ENCODE data around the gene CCDC175.

Gene CCDC175

DNA sequence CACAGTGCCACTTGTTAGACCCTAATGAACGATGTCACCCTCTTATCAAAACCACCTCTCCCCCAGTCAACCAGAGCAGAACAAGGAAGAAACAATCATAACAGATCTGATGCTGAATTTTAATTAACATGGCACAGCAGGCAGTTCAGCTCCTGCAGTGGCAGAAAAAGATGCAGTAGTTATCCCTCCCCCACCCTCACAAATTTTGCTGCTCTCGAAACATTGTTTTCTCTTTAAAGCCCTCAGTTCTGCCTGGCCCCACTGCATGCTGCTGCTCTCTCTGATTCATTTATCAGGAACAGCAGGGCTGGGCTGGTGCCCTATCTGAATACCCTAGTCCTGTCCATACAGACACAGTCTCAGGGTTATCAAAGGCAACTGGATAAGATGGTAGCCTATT, 12.2 kb downstream of the CCDC175 start:
- no peak overlapping the region for H3K4me3 ChIP-seq (ENCODE audit: low read depth, low read length)
- ChIA-PET POLR2A (no interaction called here), CTCF (interaction anchor here (5.4 kb wide), 1 partner anchor 13 kb away, joined by 34 read pairs; the partner anchor contains the start of gene CCDC175)
- DNase-seq (ENCODE audit: low read depth, low spot score): no peak
- TF ChIP-seq, protein P1, sequence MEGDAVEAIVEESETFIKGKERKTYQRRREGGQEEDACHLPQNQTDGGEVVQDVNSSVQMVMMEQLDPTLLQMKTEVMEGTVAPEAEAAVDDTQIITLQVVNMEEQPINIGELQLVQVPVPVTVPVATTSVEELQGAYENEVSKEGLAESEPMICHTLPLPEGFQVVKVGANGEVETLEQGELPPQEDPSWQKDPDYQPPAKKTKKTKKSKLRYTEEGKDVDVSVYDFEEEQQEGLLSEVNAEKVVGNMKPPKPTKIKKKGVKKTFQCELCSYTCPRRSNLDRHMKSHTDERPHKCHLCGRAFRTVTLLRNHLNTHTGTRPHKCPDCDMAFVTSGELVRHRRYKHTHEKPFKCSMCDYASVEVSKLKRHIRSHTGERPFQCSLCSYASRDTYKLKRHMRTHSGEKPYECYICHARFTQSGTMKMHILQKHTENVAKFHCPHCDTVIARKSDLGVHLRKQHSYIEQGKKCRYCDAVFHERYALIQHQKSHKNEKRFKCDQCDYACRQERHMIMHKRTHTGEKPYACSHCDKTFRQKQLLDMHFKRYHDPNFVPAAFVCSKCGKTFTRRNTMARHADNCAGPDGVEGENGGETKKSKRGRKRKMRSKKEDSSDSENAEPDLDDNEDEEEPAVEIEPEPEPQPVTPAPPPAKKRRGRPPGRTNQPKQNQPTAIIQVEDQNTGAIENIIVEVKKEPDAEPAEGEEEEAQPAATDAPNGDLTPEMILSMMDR (IDR thresholded peaks at IDR 0.05; ENCODE audit: insufficient read depth, low read length, missing control alignments): no peak

- POLR2A ChIA-PET: no interaction called here
- CTCF ChIA-PET: interaction anchor here (3.1 kb wide), 1 partner anchor 29 kb away, joined by 10 read pairs; the partner anchor contains the start of gene CCDC175
- H3K4me3 ChIP-seq (ENCODE audit: low read depth, low read length): no peak overlapping the region
- DNase-seq (ENCODE audit: low read depth, low spot score): no peak
- TF ChIP-seq, protein P1 (IDR thresholded peaks at IDR 0.05; ENCODE audit: insufficient read depth, low read length, missing control alignments): no peak
Measured at GRCh38 chr14:59547310-59547709, 29.3 kb downstream of the CCDC175 start.

DNA sequence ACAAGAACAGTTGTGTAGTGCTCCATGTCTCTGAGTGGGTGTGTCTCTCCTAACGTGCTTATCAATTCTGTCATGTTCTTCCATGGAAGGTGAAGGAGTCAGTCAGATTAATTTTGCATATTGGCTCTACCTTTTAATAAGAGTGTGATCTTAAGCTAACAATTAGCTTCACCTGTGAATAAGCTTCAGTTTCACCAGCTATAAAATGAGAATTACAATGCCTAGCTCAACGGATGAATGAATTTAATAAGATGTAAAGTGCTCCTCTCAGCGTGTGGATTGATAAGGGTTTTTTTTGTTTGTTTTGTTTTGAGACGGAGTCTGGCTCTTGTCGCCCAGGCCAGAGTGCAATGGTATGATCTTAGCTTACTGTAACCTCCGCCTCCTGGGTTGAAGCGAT, 32.7 kb downstream of the CCDC175 start:
- CTCF ChIA-PET: interaction anchor here (2.0 kb wide), 1 partner anchor 15 kb away, joined by 8 read pairs; no protein-coding TSS in a partner anchor

DNA sequence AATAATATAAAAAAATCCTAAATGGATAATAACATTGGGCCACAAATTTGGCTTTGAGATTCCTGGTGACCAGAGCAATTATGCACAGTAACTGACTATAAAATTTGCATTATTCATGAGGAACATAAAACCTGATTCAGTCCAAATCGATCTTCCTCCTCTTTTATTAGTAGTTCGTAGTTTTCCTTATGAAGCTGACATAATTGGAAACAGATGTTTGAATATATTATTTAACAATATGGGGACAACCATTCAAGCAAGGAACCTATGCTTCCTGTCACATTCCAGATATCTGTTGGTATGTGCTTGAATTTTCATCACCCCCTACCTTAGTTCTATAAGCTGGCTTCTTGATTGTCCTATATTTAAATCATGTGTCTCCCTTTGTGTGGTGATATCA, 34.9 kb downstream of the CCDC175 start:
- no peak for DNase-seq (ENCODE audit: low read depth, low spot score)
- H3K4me3 ChIP-seq (ENCODE audit: low read depth, low read length): no peak overlapping the region
- POLR2A ChIA-PET: no interaction called here
- CTCF ChIA-PET: no interaction called here
- TF ChIP-seq, protein P1 (IDR thresholded peaks at IDR 0.05; ENCODE audit: insufficient read depth, low read length, missing control alignments): no peak

More for the DNA sequence above, 32.7 kb downstream of the CCDC175 start:
- POLR2A ChIA-PET: no interaction called here
- no peak for DNase-seq (ENCODE audit: low read depth, low spot score)
- no peak overlapping the region for H3K4me3 ChIP-seq (ENCODE audit: low read depth, low read length)
- TF ChIP-seq, protein P1 (IDR thresholded peaks at IDR 0.05; ENCODE audit: insufficient read depth, low read length, missing control alignments): no peak

DNA sequence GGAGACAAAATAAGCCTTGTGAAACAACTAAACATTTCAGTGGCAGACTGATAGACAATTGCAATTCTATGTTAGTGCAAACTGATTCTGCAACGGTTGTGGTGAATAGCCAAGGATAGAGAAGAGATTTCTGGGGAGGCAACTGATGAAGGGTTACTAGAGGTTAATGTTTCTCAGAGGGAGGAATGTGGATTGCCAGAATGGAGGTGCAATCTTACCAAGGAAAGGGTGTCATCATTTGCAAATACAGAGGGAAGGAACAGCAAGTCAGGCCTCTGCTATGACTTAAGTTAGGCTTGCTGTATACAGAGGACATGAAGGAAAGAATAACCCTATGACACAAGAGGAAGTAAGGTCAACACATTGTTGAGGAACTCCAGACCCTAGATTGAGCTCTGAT, 35.8 kb downstream of the CCDC175 start:
- H3K4me3 ChIP-seq (ENCODE audit: low read depth, low read length): no peak overlapping the region
- ChIA-PET CTCF (no interaction called here), POLR2A (no interaction called here)
- TF ChIP-seq, protein P1 (IDR thresholded peaks at IDR 0.05; ENCODE audit: insufficient read depth, low read length, missing control alignments): no peak
- no peak for DNase-seq (ENCODE audit: low read depth, low spot score)

GRCh38 chr14:59538936-59539335, 37.7 kb downstream of the CCDC175 start:
- no peak for DNase-seq (ENCODE audit: low read depth, low spot score)
- POLR2A ChIA-PET: no interaction called here
- H3K4me3 ChIP-seq (ENCODE audit: low read depth, low read length): no peak overlapping the region
- CTCF ChIA-PET: interaction anchor here (1.5 to 2.1 kb wide), 2 partner anchors 32 to 37 kb away, joined by 4 to 5 read pairs; partner anchors contain the start of gene CCDC175
- TF ChIP-seq, protein P1 (IDR thresholded peaks at IDR 0.05; ENCODE audit: insufficient read depth, low read length, missing control alignments): no peak
